SK-N-SH treated with all-trans-retinoic acid at 6 μM for 48 hours (cell line): ENCODE results near the gene ENGASE.

Source experiments
- ATAC-seq: fragments of 200-7000 bp; cut with Tn5 transposase; 3 replicates; pipeline ENCODE4 v1.9.1; 2020; ENCODE audit warnings: mild to moderate bottlenecking, moderate library complexity
- ARNTL ChIP-seq: fragments of 450-650 bp; formaldehyde crosslinking; IDR thresholded peaks from 2 replicates; pipeline ENCODE4 v1.5.0; 2020; ENCODE audit warnings: low read depth, mild to moderate bottlenecking, moderate library complexity, borderline replicate concordance
- BACH2 ChIP-seq: fragments of 250-450 bp; sonication (Bioruptor Pico); IDR thresholded peaks from 2 replicates; pipeline ENCODE4 v1.9.0; 2021; ENCODE audit warnings: mild to moderate bottlenecking, borderline replicate concordance
- CSDC2 ChIP-seq: fragments of 250-450 bp; sonication (Bioruptor Pico); IDR thresholded peaks from 2 replicates; pipeline ENCODE4 v1.5.0; 2020; ENCODE audit warnings: mild to moderate bottlenecking, moderate library complexity
- ESRRG ChIP-seq: fragments of 250-450 bp; sonication (Bioruptor Pico); IDR thresholded peaks from 2 replicates; pipeline ENCODE4 v1.6.1; 2021; ENCODE audit warnings: mild to moderate bottlenecking
- GLIS3 ChIP-seq: fragments of 250-450 bp; sonication (Bioruptor Pico); IDR thresholded peaks from 2 replicates; pipeline ENCODE4 v1.5.0; 2020; ENCODE audit warnings: mild to moderate bottlenecking, moderate library complexity
- ISL1 ChIP-seq: fragments of 250-450 bp; sonication (Bioruptor Pico); IDR thresholded peaks from 2 replicates; pipeline ENCODE4 v2.1.2; 2022; ENCODE audit warnings: mild to moderate bottlenecking, moderate library complexity
- OSR1 ChIP-seq: fragments of 250-450 bp; sonication (Bioruptor Pico); IDR thresholded peaks from 2 replicates; pipeline ENCODE4 v1.8.0; 2022; ENCODE audit warnings: moderate library complexity, mild to moderate bottlenecking, inconsistent platforms
- PPARA ChIP-seq: fragments of 250-450 bp; sonication (Bioruptor Pico); IDR thresholded peaks from 2 replicates; pipeline ENCODE4 v1.5.0; 2020; ENCODE audit warnings: mild to moderate bottlenecking, borderline replicate concordance
- RARB ChIP-seq: fragments of 250-450 bp; sonication (Bioruptor Pico); IDR thresholded peaks from 2 replicates; pipeline ENCODE4 v1.8.0; 2021; ENCODE audit warnings: mild to moderate bottlenecking, moderate library complexity
- SNAI2 ChIP-seq: fragments of 250-450 bp; sonication (Bioruptor Pico); IDR thresholded peaks from 2 replicates; pipeline ENCODE4 v1.5.0; 2020; ENCODE audit warnings: mild to moderate bottlenecking, moderate library complexity
- TCF4 ChIP-seq: fragments of 250-450 bp; sonication (Bioruptor Pico); IDR thresholded peaks from 2 replicates; pipeline ENCODE4 v1.8.0; 2021; ENCODE audit warnings: mild to moderate bottlenecking, moderate library complexity, borderline replicate concordance
- TOX ChIP-seq: fragments of 250-450 bp; sonication (Bioruptor Pico); IDR thresholded peaks from 2 replicates; pipeline ENCODE4 v1.8.0; 2021; ENCODE audit warnings: mild to moderate bottlenecking, moderate library complexity, borderline replicate concordance
- ZC3H10 ChIP-seq: fragments of 250-450 bp; sonication (Bioruptor Pico); IDR thresholded peaks from 2 replicates; pipeline ENCODE4 v1.5.1; 2021; ENCODE audit warnings: mild to moderate bottlenecking, moderate library complexity
- ZFP3 ChIP-seq: fragments of 250-450 bp; sonication (Bioruptor Pico); IDR thresholded peaks from 2 replicates; pipeline ENCODE4 v1.5.0; 2020; ENCODE audit warnings: mild to moderate bottlenecking, moderate library complexity
- ZFP30 ChIP-seq: fragments of 450-650 bp; formaldehyde crosslinking; IDR thresholded peaks from 2 replicates; pipeline ENCODE4 v1.5.0; 2022; ENCODE audit warnings: mild to moderate bottlenecking, moderate library complexity
- ZNF565 ChIP-seq: fragments of 450-650 bp; formaldehyde crosslinking; conservative IDR thresholded peaks from 2 replicates; pipeline ENCODE4 v1.5.0; 2020; ENCODE audit warnings: low read depth, mild to moderate bottlenecking, moderate library complexity
- ZNF70 ChIP-seq: fragments of 450-650 bp; formaldehyde crosslinking; IDR thresholded peaks from 2 replicates; pipeline ENCODE4 v1.5.0; 2020; ENCODE audit warnings: mild to moderate bottlenecking, moderate library complexity
- ZNF8 ChIP-seq: fragments of 450-650 bp; formaldehyde crosslinking; IDR thresholded peaks from 2 replicates; pipeline ENCODE4 v1.5.0; 2020; ENCODE audit warnings: mild to moderate bottlenecking, moderate library complexity
- TF ChIP-seq, protein P1 (sequence below): fragments of 250-450 bp; sonication (Bioruptor Pico); IDR thresholded peaks from 2 replicates; pipeline ENCODE4 v1.8.0; 2020; ENCODE audit warnings: mild to moderate bottlenecking, moderate library complexity, borderline replicate concordance
- TF ChIP-seq, protein P2 (sequence below): fragments of 250-450 bp; sonication (Bioruptor Pico); IDR thresholded peaks from 2 replicates; pipeline ENCODE4 v1.5.1; 2021; ENCODE audit warnings: mild to moderate bottlenecking, moderate library complexity
- TF ChIP-seq, protein P3 (sequence below): fragments of 250-450 bp; sonication (Bioruptor Pico); IDR thresholded peaks from 2 replicates; pipeline ENCODE4 v1.8.0; 2021; ENCODE audit warnings: low read depth, mild to moderate bottlenecking, moderate library complexity, borderline replicate concordance
- TF ChIP-seq, protein P4 (sequence below): fragments of 250-450 bp; sonication (Bioruptor Pico); IDR thresholded peaks from 2 replicates; pipeline ENCODE4 v1.5.0; 2020; ENCODE audit warnings: mild to moderate bottlenecking, moderate library complexity
- TF ChIP-seq, protein P5 (sequence below): fragments of 250-450 bp; sonication (Bioruptor Pico); IDR thresholded peaks from 2 replicates; pipeline ENCODE4 v1.5.1; 2020; ENCODE audit warnings: low read depth, mild to moderate bottlenecking, moderate library complexity

ENGASE gene

DNA sequence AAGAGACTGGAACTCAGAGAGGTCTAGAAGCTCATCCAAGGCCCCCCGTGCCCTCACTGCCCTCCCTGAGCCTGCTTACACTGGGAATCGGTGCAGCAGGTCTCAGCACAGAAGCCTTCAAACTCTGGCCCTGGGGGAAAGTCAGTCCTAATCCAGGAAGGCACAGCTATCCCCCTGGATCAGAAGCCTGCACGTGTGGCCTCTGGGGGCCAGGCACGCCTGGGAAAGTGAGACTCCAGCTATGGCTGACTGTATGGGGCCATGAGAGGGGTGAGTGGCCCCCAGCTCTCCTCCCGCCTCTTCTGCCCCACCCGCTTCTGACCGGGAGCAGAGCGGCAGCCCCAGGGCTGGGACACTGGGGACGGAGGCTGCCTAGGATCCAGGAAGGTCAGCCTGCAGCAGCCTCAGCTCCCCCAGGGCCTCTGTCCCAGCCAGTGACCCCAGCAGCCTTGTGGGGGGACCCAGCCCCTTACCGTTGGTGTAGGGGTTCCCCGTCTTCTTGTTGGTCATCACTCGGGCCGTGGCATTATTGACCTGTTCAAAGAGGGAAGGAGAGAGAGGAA is 26.6 kb downstream of the ENGASE start:
- ATAC-seq: no peak
- TF ChIP-seq ARNTL (CRISPR knock-in tag): no peak
- no peak for TF ChIP-seq ESRRG (CRISPR knock-in tag)

DNA sequence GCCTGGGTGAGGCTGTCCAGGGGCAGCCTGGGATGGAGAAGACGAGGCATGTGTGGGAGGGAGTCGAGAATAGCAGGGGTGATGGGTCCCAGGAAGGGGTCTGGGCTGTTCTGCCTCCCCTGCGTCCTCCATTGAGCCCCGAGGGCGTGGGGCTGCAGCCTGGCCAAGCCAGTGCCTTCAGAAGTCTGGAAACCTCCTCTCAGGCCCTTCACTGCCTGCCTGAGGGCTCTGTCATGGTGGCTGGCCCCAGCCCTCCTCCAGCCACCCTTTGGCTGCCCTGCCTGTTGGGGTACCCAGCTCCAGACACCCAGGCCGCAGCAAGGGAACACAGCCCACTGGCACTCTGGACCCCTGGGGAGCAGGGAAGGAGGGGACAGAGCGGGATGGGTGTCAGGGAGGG is 27.6 kb downstream of the ENGASE start:
- no peak for TF ChIP-seq RARB (CRISPR knock-in tag)
- no peak for TF ChIP-seq GLIS3
- no peak for ATAC-seq

DNA sequence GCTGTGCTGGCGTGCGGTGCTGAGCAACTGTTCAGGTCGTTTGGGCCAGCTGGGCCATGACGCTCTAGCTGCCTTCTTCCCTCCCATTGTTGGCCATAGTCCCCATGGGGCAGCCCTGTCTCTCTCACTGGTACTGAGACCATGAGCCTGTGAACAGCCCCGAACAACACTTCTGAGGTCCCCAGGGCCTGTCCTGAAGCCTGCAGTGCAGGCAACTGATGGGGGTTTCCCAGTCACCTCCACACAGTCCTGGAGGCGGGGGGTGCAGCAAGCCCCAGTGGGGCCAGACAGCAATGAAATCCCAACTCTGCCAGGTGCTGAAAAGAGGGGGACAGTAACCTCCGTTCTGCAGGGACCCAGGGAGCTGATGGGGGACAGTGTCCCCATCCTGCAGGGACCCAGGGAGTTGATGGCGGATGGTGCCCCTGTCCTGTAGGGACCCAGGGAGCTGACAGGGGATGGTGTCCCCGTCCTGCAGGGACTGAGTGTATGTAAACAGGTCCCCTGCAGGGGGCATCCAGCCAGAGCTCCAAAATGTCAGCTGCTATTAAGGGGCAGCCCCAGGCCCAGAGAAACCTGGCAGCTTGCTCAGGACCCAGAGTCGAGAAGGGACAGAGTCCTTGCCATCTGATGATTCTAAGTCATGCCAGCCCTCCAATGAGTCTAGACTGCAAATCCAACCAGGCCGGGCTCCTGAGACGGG is 30.4 kb downstream of the ENGASE start:
- no peak for ATAC-seq
- TF ChIP-seq GLIS3 (no peak), OSR1 (no peak), BACH2 (CRISPR knock-in tag) (no peak), ISL1 (CRISPR knock-in tag) (no peak), ZFP3 (no peak), PPARA (CRISPR knock-in tag) (no peak), ZFP30 (CRISPR knock-in tag) (no peak), ARNTL (CRISPR knock-in tag) (no peak), SNAI2 (no peak), TCF4 (CRISPR knock-in tag) (no peak), CSDC2 (CRISPR knock-in tag) (no peak), TOX (CRISPR knock-in tag) (no peak), RARB (CRISPR knock-in tag) (no peak), ZC3H10 (no peak)
- TF ChIP-seq, protein P1, sequence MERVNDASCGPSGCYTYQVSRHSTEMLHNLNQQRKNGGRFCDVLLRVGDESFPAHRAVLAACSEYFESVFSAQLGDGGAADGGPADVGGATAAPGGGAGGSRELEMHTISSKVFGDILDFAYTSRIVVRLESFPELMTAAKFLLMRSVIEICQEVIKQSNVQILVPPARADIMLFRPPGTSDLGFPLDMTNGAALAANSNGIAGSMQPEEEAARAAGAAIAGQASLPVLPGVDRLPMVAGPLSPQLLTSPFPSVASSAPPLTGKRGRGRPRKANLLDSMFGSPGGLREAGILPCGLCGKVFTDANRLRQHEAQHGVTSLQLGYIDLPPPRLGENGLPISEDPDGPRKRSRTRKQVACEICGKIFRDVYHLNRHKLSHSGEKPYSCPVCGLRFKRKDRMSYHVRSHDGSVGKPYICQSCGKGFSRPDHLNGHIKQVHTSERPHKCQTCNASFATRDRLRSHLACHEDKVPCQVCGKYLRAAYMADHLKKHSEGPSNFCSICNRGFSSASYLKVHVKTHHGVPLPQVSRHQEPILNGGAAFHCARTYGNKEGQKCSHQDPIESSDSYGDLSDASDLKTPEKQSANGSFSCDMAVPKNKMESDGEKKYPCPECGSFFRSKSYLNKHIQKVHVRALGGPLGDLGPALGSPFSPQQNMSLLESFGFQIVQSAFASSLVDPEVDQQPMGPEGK (CRISPR knock-in tag): no peak
- TF ChIP-seq, protein P2, sequence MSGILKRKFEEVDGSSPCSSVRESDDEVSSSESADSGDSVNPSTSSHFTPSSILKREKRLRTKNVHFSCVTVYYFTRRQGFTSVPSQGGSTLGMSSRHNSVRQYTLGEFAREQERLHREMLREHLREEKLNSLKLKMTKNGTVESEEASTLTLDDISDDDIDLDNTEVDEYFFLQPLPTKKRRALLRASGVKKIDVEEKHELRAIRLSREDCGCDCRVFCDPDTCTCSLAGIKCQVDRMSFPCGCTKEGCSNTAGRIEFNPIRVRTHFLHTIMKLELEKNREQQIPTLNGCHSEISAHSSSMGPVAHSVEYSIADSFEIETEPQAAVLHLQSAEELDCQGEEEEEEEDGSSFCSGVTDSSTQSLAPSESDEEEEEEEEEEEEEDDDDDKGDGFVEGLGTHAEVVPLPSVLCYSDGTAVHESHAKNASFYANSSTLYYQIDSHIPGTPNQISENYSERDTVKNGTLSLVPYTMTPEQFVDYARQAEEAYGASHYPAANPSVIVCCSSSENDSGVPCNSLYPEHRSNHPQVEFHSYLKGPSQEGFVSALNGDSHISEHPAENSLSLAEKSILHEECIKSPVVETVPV: no peak
- TF ChIP-seq, protein P3, sequence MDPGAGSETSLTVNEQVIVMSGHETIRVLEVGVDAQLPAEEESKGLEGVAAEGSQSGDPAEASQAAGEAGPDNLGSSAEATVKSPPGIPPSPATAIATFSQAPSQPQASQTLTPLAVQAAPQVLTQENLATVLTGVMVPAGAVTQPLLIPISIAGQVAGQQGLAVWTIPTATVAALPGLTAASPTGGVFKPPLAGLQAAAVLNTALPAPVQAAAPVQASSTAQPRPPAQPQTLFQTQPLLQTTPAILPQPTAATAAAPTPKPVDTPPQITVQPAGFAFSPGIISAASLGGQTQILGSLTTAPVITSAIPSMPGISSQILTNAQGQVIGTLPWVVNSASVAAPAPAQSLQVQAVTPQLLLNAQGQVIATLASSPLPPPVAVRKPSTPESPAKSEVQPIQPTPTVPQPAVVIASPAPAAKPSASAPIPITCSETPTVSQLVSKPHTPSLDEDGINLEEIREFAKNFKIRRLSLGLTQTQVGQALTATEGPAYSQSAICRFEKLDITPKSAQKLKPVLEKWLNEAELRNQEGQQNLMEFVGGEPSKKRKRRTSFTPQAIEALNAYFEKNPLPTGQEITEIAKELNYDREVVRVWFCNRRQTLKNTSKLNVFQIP: no peak
- TF ChIP-seq, protein P4, sequence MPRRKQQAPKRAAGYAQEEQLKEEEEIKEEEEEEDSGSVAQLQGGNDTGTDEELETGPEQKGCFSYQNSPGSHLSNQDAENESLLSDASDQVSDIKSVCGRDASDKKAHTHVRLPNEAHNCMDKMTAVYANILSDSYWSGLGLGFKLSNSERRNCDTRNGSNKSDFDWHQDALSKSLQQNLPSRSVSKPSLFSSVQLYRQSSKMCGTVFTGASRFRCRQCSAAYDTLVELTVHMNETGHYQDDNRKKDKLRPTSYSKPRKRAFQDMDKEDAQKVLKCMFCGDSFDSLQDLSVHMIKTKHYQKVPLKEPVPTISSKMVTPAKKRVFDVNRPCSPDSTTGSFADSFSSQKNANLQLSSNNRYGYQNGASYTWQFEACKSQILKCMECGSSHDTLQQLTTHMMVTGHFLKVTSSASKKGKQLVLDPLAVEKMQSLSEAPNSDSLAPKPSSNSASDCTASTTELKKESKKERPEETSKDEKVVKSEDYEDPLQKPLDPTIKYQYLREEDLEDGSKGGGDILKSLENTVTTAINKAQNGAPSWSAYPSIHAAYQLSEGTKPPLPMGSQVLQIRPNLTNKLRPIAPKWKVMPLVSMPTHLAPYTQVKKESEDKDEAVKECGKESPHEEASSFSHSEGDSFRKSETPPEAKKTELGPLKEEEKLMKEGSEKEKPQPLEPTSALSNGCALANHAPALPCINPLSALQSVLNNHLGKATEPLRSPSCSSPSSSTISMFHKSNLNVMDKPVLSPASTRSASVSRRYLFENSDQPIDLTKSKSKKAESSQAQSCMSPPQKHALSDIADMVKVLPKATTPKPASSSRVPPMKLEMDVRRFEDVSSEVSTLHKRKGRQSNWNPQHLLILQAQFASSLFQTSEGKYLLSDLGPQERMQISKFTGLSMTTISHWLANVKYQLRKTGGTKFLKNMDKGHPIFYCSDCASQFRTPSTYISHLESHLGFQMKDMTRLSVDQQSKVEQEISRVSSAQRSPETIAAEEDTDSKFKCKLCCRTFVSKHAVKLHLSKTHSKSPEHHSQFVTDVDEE (CRISPR knock-in tag): no peak

DNA sequence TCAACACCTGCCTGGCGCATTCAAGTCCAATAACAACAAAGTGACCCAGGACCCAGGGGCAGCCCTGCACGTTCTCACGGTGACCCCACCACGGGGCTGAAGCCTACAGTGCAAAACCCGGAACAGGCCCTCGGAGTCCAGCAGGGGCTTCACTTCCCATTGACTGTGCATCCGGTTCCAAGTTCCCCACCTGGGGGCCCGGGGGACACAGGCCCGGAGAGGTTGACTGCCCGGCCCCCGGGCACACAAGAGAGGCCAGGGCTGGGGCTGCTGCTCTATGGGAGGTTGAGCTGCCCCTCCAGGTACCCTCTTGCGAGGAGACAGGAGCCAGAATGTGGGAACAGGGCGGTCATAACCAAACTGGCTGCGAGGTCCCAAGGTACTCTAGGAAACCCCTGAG is 31.3 kb downstream of the ENGASE start:
- ATAC-seq: no peak
- TF ChIP-seq ZNF565 (CRISPR knock-in tag) (no peak), SNAI2 (no peak), ZNF8 (CRISPR knock-in tag) (no peak), BACH2 (CRISPR knock-in tag) (no peak), ZNF70 (no peak), GLIS3 (no peak), RARB (CRISPR knock-in tag) (no peak), PPARA (CRISPR knock-in tag) (no peak), OSR1 (no peak), ESRRG (CRISPR knock-in tag) (no peak), CSDC2 (CRISPR knock-in tag) (no peak), ARNTL (CRISPR knock-in tag) (no peak), TCF4 (CRISPR knock-in tag) (no peak)
- TF ChIP-seq, protein P1 (CRISPR knock-in tag): no peak
- TF ChIP-seq, protein P3: no peak
- TF ChIP-seq, protein P5, sequence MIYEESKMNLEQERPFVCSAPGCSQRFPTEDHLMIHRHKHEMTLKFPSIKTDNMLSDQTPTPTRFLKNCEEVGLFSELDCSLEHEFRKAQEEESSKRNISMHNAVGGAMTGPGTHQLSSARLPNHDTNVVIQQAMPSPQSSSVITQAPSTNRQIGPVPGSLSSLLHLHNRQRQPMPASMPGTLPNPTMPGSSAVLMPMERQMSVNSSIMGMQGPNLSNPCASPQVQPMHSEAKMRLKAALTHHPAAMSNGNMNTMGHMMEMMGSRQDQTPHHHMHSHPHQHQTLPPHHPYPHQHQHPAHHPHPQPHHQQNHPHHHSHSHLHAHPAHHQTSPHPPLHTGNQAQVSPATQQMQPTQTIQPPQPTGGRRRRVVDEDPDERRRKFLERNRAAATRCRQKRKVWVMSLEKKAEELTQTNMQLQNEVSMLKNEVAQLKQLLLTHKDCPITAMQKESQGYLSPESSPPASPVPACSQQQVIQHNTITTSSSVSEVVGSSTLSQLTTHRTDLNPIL (CRISPR knock-in tag): no peak
